ENCODE results near the gene NF1.

NF1 gene

DNA sequence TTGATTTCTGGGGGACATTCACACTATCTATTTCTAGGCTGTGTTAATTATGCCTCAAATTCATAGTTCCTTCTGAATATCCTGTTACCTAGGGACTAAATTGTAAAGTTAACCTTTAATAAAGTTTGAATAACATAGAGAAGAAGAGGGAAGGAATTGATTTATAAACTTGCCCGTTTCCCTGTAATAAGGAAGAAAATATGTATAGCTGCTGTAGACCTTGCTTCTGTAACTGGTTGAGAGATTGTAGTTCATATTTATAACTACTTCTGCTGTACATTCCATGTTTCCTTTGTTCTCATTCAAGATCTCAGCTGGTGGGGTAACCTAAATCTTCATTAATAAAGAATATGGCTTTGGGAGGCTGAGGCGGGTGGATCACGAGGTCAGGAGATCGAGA lies 19.2 kb downstream of the NF1 start:
- no peak for DNase-seq (ENCODE audit: low spot score)
- TF ChIP-seq CTCF (IDR thresholded peaks at IDR 0.05): no peak
- no peak overlapping the region for H3K4me3 ChIP-seq
- no peak overlapping the region for H3K27ac ChIP-seq

DNA sequence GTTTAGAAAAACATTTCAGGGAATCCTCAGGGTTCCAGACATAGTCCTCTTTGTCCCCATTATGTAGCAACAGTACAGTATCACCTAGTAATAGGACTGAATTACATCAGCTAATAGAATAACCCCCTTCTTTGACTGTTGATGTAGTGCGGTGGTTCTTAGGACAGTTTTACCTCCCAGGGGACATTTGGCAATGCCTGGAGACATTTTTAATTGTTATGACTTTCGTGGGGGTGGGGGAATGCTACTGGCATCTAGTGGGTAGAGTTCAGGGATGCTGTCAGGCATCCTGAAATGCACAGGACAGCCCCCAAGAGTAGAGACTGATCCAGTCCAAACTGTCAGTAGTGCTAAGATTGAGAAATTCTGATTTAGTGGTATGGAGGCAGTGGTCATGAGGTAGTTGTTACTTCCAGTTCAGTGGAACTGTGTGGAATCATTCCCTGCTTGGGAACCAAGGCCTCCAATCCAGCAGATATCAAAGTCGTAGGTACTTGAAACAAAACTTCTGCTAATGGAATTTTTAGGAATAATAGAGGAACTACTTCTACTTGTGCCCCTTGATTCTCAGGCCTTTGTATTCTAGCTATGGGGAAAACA lies 20.3 kb downstream of the NF1 start:
- DNase-seq (ENCODE audit: low spot score): no peak
- no peak overlapping the region for H3K27ac ChIP-seq
- TF ChIP-seq CTCF (IDR thresholded peaks at IDR 0.05): no peak
- no peak overlapping the region for H3K4me3 ChIP-seq

DNA sequence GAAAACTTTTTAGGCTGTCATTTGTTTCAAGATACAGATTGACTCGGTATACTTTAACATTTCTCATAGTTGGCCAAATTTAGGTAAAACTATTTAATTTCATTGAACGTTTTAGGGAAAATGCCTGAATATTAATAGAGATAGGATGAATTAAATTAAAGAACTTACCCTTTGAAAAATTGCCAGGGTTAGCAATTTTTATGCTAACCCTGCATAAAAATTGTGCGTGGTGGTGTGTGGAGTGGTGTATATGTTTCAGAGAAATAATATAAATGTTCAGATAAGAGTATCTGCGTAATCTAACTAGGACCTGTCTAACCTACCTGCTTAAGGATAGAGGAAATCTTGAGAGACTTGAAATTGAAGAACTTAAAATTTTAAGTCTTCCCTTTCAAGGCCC lies 21.4 kb downstream of the NF1 start:
- TF ChIP-seq CTCF (IDR thresholded peaks at IDR 0.05): no peak
- no peak overlapping the region for H3K4me3 ChIP-seq
- DNase-seq (ENCODE audit: low spot score): no peak
- H3K27ac ChIP-seq: no peak overlapping the region

DNA sequence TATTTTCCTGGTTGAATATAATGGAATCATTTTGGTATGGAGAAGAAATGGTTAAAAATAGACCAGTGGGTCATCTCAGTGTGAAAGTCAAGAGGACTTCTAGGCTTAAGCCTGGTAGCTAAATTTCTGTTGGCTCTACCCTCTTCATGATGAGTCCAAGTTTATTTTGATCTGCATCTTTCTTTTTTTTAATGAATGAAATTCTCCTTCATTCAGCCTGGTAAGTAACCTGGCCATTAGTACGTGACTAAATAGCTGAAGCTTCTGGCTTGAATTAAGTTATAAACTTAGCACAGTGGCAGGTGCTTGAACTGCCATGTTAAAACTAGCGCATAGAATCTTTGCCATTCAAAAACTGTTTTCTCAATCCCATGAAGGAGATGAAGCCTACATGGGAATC lies 28.0 kb downstream of the NF1 start:
- H3K27ac ChIP-seq: no peak overlapping the region

DNA sequence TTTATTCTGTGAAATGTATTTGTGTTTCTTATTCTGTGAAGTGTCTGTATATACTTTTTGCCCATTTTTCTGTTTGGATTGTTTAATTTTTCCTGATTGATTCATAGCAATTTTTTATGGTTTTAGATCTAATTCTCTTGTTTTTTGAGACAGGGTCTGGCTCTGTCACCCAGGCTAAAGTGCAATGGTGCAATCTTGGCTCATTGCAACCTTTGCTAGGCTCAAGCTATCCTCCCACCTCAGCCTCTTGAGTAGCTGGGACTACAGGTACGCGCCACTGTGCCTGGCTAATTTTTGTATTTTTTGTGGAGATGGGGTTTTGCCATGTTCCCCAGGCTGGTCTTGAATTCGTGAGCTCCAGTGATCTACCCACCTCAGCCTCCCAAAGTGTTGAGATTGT lies 31.5 kb downstream of the NF1 start:
- no peak overlapping the region for H3K27ac ChIP-seq

More for the DNA sequence above, 28.0 kb downstream of the NF1 start:
- DNase-seq (ENCODE audit: low spot score): no peak
- H3K4me3 ChIP-seq: no peak overlapping the region
- no peak for TF ChIP-seq CTCF (IDR thresholded peaks at IDR 0.05)

DNA sequence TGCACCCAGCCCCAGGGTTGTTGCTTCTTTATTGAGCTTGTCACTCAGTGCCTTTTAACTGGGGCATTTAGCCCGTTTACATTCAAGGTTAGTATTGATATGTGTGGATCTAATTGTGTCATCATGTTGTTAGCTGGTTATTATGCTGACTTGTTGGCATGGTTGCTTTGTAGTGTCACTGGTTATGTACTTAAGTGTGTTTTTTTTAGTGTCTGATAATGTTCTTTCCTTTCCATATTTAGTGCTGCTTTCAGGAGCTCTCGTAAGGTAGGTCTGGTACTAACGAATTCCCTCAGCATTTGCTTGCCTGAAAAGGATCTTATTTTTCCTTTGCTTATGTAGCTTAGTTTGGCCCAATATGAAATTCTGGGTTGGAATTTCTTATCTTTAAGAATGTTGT lies 33.5 kb downstream of the NF1 start:
- Histone ChIP-seq H3K4me3 (no peak overlapping the region), H3K27ac (no peak overlapping the region)
- no peak for TF ChIP-seq CTCF (IDR thresholded peaks at IDR 0.05)
- DNase-seq (ENCODE audit: low spot score): no peak

More for the DNA sequence above, 31.5 kb downstream of the NF1 start:
- no peak for DNase-seq (ENCODE audit: low spot score)
- no peak overlapping the region for H3K4me3 ChIP-seq
- TF ChIP-seq CTCF (IDR thresholded peaks at IDR 0.05): no peak
